HepG2 (cell line): ENCODE data around the gene LRRC27. TPM values are rescaled to one million over a fixed set of nuclear protein-coding genes. Genes with fewer than 3 reads are reported as not detected.

Experiments
- AGO2 ChIP-seq: fragments of 200-400 bp; formaldehyde crosslinking; optimal IDR thresholded peaks from 2 replicates; pipeline ENCODE3; 2017; ENCODE audit warnings: mild to moderate bottlenecking, low read depth, low read length, moderate library complexity
- ETV5 ChIP-seq: IDR thresholded peaks from 2 replicates; pipeline ENCODE4 v1.6.1; 2018; ENCODE audit warnings: missing biosample characterization, missing genetic modification reagents, inconsistent platforms, borderline replicate concordance
- GATAD1 ChIP-seq: IDR thresholded peaks from 2 replicates; pipeline ENCODE4 v1.6.1; 2016; ENCODE audit warnings: missing genetic modification reagents, missing compliant biosample characterization
- IKZF1 ChIP-seq: fragments of 450-650 bp; IDR thresholded peaks from 2 replicates; pipeline ENCODE4 v1.7.1; 2016
- KAT2B ChIP-seq: fragments of 150-350 bp; IDR thresholded peaks from 2 replicates; pipeline ENCODE4 v1.6.1; 2014; ENCODE audit warnings: low read depth, low read length, borderline replicate concordance
- NAIF1 ChIP-seq: sonication (generic); formaldehyde crosslinking; IDR thresholded peaks from 2 replicates; pipeline ENCODE4 v1.5.0; 2020; ENCODE audit warnings: mild to moderate bottlenecking, missing genetic modification reagents, borderline replicate concordance
- POGK ChIP-seq: sonication (generic); formaldehyde crosslinking; conservative IDR thresholded peaks from 2 replicates; pipeline ENCODE4 v1.8.0; 2022; ENCODE audit warnings: mild to moderate bottlenecking, moderate library complexity, missing genetic modification reagents
- POLR2AphosphoS2 ChIP-seq: IDR thresholded peaks from 2 replicates; pipeline ENCODE4 v1.6.1; 2011; ENCODE audit warnings: low read depth, low read length, improper control_type of control experiment
- RERE ChIP-seq: IDR thresholded peaks from 2 replicates; pipeline ENCODE4 v1.6.1; 2016; ENCODE audit warnings: low read depth, missing genetic modification reagents, missing compliant biosample characterization
- REXO4 ChIP-seq: sonication (generic); formaldehyde crosslinking; IDR thresholded peaks from 2 replicates; pipeline ENCODE4 v1.8.0; 2022; ENCODE audit warnings: missing genetic modification reagents, mild to moderate bottlenecking, borderline replicate concordance
- SAP130 ChIP-seq: IDR thresholded peaks from 2 replicates; pipeline ENCODE4 v1.6.1; 2016; ENCODE audit warnings: low read depth
- SMAD1 ChIP-seq: sonication (generic); formaldehyde crosslinking; IDR thresholded peaks from 2 replicates; pipeline ENCODE4 v1.4.0; 2020; ENCODE audit warnings: missing genetic modification reagents, low read depth, mild to moderate bottlenecking, borderline replicate concordance
- SMC3 ChIP-seq: IDR thresholded peaks from 2 replicates; pipeline ENCODE4 v1.6.1; 2011; ENCODE audit warnings: low read length, improper control_type of control experiment
- ZKSCAN1 ChIP-seq: fragments of 150-350 bp; IDR thresholded peaks from 2 replicates; pipeline ENCODE4 v1.6.1; 2014; ENCODE audit warnings: low read length
- ZNF326 ChIP-seq: sonication (generic); formaldehyde crosslinking; IDR thresholded peaks from 2 replicates; pipeline ENCODE4 v1.4.0; 2020; ENCODE audit warnings: missing genetic modification reagents, borderline replicate concordance
- ZNF546 ChIP-seq: sonication (generic); formaldehyde crosslinking; conservative IDR thresholded peaks from 2 replicates; pipeline ENCODE4 v1.8.1; 2023; ENCODE audit warnings: mild to moderate bottlenecking, missing genetic modification reagents
- ZNF7 ChIP-seq: IDR thresholded peaks from 2 replicates; pipeline ENCODE4 v1.6.1; 2016; ENCODE audit warnings: missing biosample characterization, missing genetic modification reagents
- ZNF879 ChIP-seq: sonication (generic); formaldehyde crosslinking; IDR thresholded peaks from 2 replicates; pipeline ENCODE4 v1.8.1; 2023; ENCODE audit warnings: missing genetic modification reagents
- ZSCAN20 ChIP-seq: sonication (generic); formaldehyde crosslinking; IDR thresholded peaks from 2 replicates; pipeline ENCODE4 v1.4.0; 2020; ENCODE audit warnings: missing genetic modification reagents, mild to moderate bottlenecking, borderline replicate concordance
- polyA plus RNA-seq, 8 experiments: library from polyadenylated mRNA; depleted of rRNA in 3 of 8; stranded (reverse) in 7 of 8; unstranded in 1 of 8; fragments of >200 nt; fragmentation: Illumina TruSeq in 4 of 8; extraction: Trizol in 4 of 8; gene quantifications; 2 replicates each; pipeline versions ENCODE4 v1.2.1 to v1.2.3, GENCODE V29; 2011 to 2016; ENCODE audit warnings: low read depth in 4 of 8, missing spikeins in 1 of 8, mixed read lengths in 1 of 8; ENCODE audit not compliant: insufficient read depth in 1 of 8
- total RNA-seq, 5 experiments: library from RNA; depleted of rRNA; stranded (reverse); fragments of >200 nt; fragmentation: Illumina TruSeq; extraction: Trizol; gene quantifications; 2 replicates each; pipeline ENCODE4 v1.2.3, GENCODE V29; 2016; ENCODE audit warnings: low read depth in 1 of 5
- TF ChIP-seq, protein P1 (sequence below): sonication (generic); formaldehyde crosslinking; IDR thresholded peaks from 2 replicates; pipeline ENCODE4 v1.5.0; 2020; ENCODE audit warnings: mild to moderate bottlenecking, missing genetic modification reagents, moderate library complexity

Gene LRRC27
- total and polyA plus RNA-seq, 2 of the 13 experiments (the other 11 are each of a cell fraction or from before 2014, with no cell fraction given) = 4.2 to 4.6 TPM

- no peak for TF ChIP-seq KAT2B
- TF ChIP-seq RERE = no peak
- TF ChIP-seq AGO2 = no peak
- TF ChIP-seq IKZF1 = no peak
- no peak for TF ChIP-seq REXO4 (CRISPR knock-in tag)
- TF ChIP-seq ZNF326 (CRISPR knock-in tag) = no peak
- TF ChIP-seq ZKSCAN1 = no peak
- TF ChIP-seq SMC3 = no peak
- TF ChIP-seq ZNF546 (CRISPR knock-in tag) = no peak
- no peak for TF ChIP-seq NAIF1 (CRISPR knock-in tag)
- TF ChIP-seq GATAD1 (CRISPR knock-in tag) = no peak
- no peak for TF ChIP-seq SMAD1 (CRISPR knock-in tag)
- TF ChIP-seq ETV5 = peak; percentile 19; the same call in 1 of the 2 replicates
- TF ChIP-seq SAP130 (CRISPR knock-in tag) = peak; percentile 66
- TF ChIP-seq, protein P1, sequence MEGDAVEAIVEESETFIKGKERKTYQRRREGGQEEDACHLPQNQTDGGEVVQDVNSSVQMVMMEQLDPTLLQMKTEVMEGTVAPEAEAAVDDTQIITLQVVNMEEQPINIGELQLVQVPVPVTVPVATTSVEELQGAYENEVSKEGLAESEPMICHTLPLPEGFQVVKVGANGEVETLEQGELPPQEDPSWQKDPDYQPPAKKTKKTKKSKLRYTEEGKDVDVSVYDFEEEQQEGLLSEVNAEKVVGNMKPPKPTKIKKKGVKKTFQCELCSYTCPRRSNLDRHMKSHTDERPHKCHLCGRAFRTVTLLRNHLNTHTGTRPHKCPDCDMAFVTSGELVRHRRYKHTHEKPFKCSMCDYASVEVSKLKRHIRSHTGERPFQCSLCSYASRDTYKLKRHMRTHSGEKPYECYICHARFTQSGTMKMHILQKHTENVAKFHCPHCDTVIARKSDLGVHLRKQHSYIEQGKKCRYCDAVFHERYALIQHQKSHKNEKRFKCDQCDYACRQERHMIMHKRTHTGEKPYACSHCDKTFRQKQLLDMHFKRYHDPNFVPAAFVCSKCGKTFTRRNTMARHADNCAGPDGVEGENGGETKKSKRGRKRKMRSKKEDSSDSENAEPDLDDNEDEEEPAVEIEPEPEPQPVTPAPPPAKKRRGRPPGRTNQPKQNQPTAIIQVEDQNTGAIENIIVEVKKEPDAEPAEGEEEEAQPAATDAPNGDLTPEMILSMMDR (CRISPR knock-in tag) = no peak
- TF ChIP-seq ZSCAN20 (CRISPR knock-in tag) = no peak
- no peak for TF ChIP-seq ZNF7 (CRISPR knock-in tag)
- no peak for TF ChIP-seq ZNF879 (CRISPR knock-in tag)
- TF ChIP-seq POLR2AphosphoS2 = no peak
- TF ChIP-seq POGK (CRISPR knock-in tag) = no peak
These were observed 5.0 kb downstream of the LRRC27 start (continued) for GRCh38 chr10:132336919-132337407.
